ENCODE data around the gene COG5.

DNA sequence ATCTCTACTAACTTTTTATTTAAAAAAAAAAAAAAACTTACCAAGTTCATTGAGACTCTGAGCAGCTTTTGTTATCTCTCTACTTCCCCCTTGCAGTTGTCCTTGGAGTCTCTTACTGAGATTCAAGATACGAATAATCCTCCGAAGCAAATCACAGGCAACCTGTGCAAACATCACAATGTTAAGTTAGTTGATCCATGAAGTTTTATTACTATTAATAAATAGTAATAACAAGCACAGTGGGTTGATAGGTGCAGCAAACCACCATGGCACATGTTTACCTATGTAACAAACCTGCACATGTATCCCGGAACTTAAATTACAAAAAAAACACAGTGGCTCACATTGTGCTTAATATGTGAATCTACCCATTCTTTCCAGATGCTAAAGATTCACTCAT lies 36.5 kb downstream of the COG5 start:
- no peak for TF ChIP-seq GATA3 (IDR thresholded peaks at IDR 0.05; ENCODE audit: low read depth, low read length)
- no peak for TF ChIP-seq GATA2 (IDR thresholded peaks at IDR 0.05; ENCODE audit: low read depth, low read length)
